Measurements from ENCODE around the gene LRP6.

DNA sequence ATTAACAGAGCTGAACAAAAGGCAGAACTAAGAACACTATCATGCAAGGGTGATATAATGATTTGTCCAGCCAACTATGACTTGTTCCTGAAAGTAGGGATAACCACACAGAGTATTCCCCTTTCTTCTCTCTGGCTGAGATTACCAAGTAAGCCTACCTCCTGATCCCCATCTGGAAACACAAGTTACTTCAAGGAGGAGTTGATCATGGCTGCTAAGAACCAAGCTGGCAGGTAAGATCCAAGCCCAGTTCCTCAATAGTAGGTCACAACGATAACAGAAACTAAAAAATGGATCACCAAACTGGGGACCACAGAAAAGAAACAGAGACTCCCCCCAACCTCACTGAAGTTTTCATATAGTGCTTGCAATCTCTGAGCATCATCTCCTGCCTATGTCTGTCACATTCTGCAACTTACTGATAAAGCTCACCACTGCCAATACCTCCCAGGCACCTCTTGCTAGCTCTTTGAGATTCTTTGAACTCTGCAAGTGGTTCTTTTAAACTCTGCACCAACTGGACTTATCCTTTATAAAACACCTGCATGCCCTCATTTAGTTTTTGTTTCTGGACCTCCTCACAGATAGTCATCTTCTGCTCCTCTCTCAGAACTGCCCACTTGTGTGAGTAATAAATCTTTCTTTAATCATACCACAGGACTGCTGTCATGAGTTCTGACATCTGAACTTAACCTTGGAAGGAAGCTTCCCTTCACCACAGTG is 76.6 kb downstream of the LRP6 start:
- TF ChIP-seq JUND (IDR thresholded peaks at IDR 0.05; ENCODE audit: low read depth, low read length) (no peak), CTCF (IDR thresholded peaks at IDR 0.05 in 2 of 3, conservative IDR thresholded peaks at IDR 0.05 in 1 of 3; ENCODE audit: control insufficient read depth in 2 of 3, extremely low read depth in 1 of 3, insufficient read depth in 1 of 3, low read depth in 3 of 3, low read length in 3 of 3) (no peak), EP300 (IDR thresholded peaks at IDR 0.05; ENCODE audit: borderline replicate concordance in 1 of 2, control insufficient read depth in 1 of 2, low read depth in 2 of 2, low read length in 2 of 2) (no peak), E4F1 (IDR thresholded peaks at IDR 0.05; ENCODE audit: borderline replicate concordance, partially characterized antibody) (no peak), POLR2AphosphoS5 (IDR thresholded peaks at IDR 0.05; ENCODE audit: low read length) (no peak), ZNF207 (IDR thresholded peaks at IDR 0.05; ENCODE audit: borderline replicate concordance) (no peak), MYC (IDR thresholded peaks at IDR 0.05; ENCODE audit: insufficient read depth, insufficient read length, insufficient replicate concordance, low read length, severe bottlenecking) (no peak), MAX (IDR thresholded peaks at IDR 0.05; ENCODE audit: low read depth, low read length) (no peak), CEBPB (IDR thresholded peaks at IDR 0.05; ENCODE audit: borderline replicate concordance in 1 of 2, low read depth in 2 of 2, low read length in 2 of 2) (no peak)
- TF ChIP-seq, protein P1, sequence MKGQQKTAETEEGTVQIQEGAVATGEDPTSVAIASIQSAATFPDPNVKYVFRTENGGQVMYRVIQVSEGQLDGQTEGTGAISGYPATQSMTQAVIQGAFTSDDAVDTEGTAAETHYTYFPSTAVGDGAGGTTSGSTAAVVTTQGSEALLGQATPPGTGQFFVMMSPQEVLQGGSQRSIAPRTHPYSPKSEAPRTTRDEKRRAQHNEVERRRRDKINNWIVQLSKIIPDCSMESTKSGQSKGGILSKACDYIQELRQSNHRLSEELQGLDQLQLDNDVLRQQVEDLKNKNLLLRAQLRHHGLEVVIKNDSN (IDR thresholded peaks at IDR 0.05; ENCODE audit: borderline replicate concordance, extremely low read length, insufficient read depth, low read depth, low read length) = no peak

All from GM12878 (cell line).